Measurements from ENCODE around the gene MID1IP1.

MID1IP1 gene

GRCh38 chrX:38800981-38801845 is at the start of gene MID1IP1:
MID1IP1 (plus strand) TSS chrX:38801459; CDS start chrX:38804947, 3,488 bp downstream.
- Mint-ChIP-seq H3K4me1 (peaks cover 17% of the 10 kb centered on the region), H3K27ac (peak within 1 kb of the TSS; percentile 97), H3K4me3 (peak within 1 kb of the TSS; percentile 96), H3K36me3 (peaks cover 4% of the 10 kb centered on the region), H3K27me3 (no peaks in the 10 kb centered on the region), H3K9me3 (no peaks in the 10 kb centered on the region)

DNA sequence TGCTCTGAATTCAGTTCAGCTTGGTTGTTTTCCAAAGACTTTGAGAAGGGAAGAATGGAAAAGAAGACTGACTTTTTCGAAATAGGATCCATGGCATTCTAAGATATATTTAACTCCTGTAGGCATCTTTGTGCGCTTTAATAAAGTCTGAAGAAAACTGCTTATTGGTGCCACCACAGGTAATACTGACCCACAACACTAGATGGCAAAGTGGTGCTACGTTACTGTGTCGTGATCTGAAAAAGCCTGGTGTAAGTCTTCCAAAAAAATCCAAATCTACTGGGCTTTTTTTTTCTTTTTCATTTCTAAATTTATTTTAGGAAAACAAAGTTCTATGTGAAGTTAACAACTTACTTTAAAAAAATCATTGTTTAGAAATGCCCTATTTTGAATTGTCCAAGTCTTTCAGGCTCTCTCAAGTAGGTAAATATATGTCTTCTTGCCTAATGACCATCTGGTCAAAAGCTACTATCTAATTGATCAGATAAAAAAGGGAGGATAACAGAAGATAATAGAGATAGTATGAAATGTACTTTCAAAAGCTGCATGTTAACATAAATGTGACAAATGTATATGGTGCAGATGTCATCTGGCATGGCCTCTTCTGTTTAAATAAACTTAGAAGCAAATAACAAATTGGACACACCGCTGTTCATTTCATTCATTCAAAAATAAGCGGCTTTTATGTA is 47.0 kb upstream of the MID1IP1 start:
- no peaks in the 10 kb centered on the region for H3K4me1 Mint-ChIP-seq
- H3K36me3 Mint-ChIP-seq = no peaks in the 10 kb centered on the region
- H3K27ac Mint-ChIP-seq = no peak overlapping the region
- no peaks in the 10 kb centered on the region for H3K27me3 Mint-ChIP-seq
- H3K4me3 Mint-ChIP-seq = no peak overlapping the region
- H3K9me3 Mint-ChIP-seq = no peaks in the 10 kb centered on the region

DNA sequence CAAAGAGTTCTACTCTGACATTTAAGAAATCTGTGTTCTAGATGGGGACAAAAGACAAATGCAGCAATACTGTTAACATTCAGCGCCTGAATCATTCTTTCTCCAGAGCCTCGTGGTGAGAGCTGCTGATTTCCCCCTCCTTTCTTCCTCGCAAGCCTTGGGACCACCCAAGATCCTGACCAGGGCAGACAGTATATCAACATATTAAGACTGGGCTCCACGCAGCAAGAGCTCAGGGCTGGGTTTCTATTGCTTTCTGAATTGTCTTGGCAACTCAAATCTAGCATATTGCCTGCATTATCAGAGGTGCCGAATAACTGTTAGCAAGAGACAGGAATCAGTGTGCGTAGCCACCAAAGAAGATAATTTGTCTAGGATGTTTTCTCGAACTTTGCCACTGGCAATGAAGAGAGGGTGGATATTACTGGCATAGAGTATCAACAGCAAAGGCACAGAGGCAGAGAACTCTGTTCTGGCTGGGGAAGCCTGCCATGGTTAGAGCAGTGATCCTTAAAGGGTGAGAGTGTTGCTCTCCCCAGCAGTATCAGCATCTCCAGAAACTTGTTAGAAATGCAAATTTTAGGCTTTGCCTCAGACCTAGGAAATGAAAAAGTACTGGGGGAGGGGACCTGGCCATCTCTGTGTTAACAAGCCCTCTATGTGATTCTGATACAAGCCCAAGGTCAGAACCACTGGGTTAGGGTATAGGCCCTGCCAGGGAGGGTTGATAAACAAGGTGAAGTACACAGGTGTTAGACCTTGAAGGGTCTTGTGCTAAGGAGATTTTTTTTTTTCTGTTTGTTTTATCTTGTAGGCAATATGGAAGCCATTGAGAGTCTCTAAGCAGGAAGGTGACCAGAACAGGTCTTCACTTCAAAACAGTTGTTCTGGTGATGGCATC is 46.2 kb upstream of the MID1IP1 start:
- Mint-ChIP-seq H3K36me3 (no peaks in the 10 kb centered on the region), H3K4me1 (no peaks in the 10 kb centered on the region), H3K4me3 (no peak overlapping the region), H3K27ac (no peak overlapping the region), H3K9me3 (no peaks in the 10 kb centered on the region), H3K27me3 (no peaks in the 10 kb centered on the region)

GRCh38 chrX:38760883-38761282 is 40.4 kb upstream of the MID1IP1 start:
- H3K4me1 Mint-ChIP-seq = no peaks in the 10 kb centered on the region
- no peak overlapping the region for H3K4me3 Mint-ChIP-seq
- H3K36me3 Mint-ChIP-seq = no peaks in the 10 kb centered on the region
- H3K9me3 Mint-ChIP-seq = no peaks in the 10 kb centered on the region
- H3K27ac Mint-ChIP-seq = no peak overlapping the region
- no peaks in the 10 kb centered on the region for H3K27me3 Mint-ChIP-seq

GRCh38 chrX:38768079-38768478 is 33.2 kb upstream of the MID1IP1 start:
- Mint-ChIP-seq H3K4me1 (no peaks in the 10 kb centered on the region), H3K27ac (no peak overlapping the region), H3K4me3 (no peak overlapping the region), H3K36me3 (no peaks in the 10 kb centered on the region), H3K27me3 (no peaks in the 10 kb centered on the region), H3K9me3 (no peaks in the 10 kb centered on the region)

DNA sequence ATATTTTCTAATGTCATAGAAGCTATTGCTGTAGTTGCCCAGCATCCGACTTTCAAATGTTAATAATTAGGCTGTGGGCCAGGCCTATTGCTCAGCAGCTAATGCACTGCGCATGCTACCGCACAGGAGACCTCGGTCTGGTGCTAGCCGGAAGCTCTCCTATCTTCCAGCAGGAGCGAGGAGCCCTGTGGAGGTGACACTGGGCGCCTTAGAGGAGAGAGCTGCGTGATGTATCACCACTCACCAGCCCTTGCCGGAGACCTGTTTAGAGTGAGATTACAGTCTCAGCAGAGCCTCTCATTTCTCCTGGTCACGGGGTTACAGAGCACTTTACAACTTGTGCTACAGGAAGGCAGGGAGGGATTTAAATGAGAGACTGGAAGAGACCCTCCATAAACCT is 31.1 kb upstream of the MID1IP1 start:
- Mint-ChIP-seq H3K4me1 (no peaks in the 10 kb centered on the region), H3K9me3 (no peaks in the 10 kb centered on the region), H3K27ac (no peak overlapping the region), H3K4me3 (no peak overlapping the region), H3K36me3 (no peaks in the 10 kb centered on the region), H3K27me3 (no peaks in the 10 kb centered on the region)

GRCh38 chrX:38774249-38774648 is 27.0 kb upstream of the MID1IP1 start:
- Mint-ChIP-seq H3K4me3 (no peak overlapping the region), H3K27me3 (no peaks in the 10 kb centered on the region), H3K36me3 (no peaks in the 10 kb centered on the region), H3K27ac (no peak overlapping the region), H3K4me1 (no peaks in the 10 kb centered on the region), H3K9me3 (no peaks in the 10 kb centered on the region)

- Mint-ChIP-seq H3K36me3 (no peaks in the 10 kb centered on the region), H3K9me3 (no peaks in the 10 kb centered on the region), H3K4me3 (no peak overlapping the region), H3K4me1 (peaks cover 14% of the 10 kb centered on the region), H3K27me3 (no peaks in the 10 kb centered on the region), H3K27ac (no peak overlapping the region)
Measured at GRCh38 chrX:38796946-38797345, 4.3 kb upstream of the MID1IP1 start.

DNA sequence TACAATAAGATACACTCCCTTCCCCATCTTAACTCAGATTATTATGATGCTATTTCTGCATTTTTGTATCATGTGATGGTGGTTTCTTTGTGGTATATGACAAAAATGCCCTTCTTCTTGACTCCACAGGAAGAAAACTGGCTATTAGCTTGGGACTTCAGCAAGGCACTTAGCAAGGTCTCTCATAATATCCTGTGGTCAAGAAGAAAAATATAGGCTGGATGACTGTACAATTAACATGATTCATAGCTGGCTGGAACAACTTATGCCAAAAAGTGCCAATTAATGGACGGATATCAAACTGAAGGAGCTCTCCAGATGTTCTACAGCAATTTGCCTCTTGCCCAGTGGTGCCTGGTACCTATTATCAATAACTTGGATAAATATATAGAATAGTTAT is 2.3 kb upstream of the MID1IP1 start:
- no peaks in the 10 kb centered on the region for H3K9me3 Mint-ChIP-seq
- no peaks in the 10 kb centered on the region for H3K36me3 Mint-ChIP-seq

GRCh38 chrX:38799995-38800580 is 1.2 kb upstream of the MID1IP1 start:
- Mint-ChIP-seq H3K4me1 (peaks cover 17% of the 10 kb centered on the region), H3K4me3 (peak overlapping the region; percentile 21), H3K9me3 (no peaks in the 10 kb centered on the region), H3K36me3 (no peaks in the 10 kb centered on the region), H3K27ac (peak overlapping the region; percentile 60), H3K27me3 (no peaks in the 10 kb centered on the region)

More for the DNA sequence above, 2.3 kb upstream of the MID1IP1 start:
- H3K4me3 Mint-ChIP-seq = no peak overlapping the region
- H3K27ac Mint-ChIP-seq = no peak overlapping the region
- peaks cover 17% of the 10 kb centered on the region for H3K4me1 Mint-ChIP-seq
- H3K27me3 Mint-ChIP-seq = no peaks in the 10 kb centered on the region

GRCh38 chrX:38803243-38803587 is 2.0 kb downstream of the MID1IP1 start:
- H3K27me3 Mint-ChIP-seq = no peaks in the 10 kb centered on the region

DNA sequence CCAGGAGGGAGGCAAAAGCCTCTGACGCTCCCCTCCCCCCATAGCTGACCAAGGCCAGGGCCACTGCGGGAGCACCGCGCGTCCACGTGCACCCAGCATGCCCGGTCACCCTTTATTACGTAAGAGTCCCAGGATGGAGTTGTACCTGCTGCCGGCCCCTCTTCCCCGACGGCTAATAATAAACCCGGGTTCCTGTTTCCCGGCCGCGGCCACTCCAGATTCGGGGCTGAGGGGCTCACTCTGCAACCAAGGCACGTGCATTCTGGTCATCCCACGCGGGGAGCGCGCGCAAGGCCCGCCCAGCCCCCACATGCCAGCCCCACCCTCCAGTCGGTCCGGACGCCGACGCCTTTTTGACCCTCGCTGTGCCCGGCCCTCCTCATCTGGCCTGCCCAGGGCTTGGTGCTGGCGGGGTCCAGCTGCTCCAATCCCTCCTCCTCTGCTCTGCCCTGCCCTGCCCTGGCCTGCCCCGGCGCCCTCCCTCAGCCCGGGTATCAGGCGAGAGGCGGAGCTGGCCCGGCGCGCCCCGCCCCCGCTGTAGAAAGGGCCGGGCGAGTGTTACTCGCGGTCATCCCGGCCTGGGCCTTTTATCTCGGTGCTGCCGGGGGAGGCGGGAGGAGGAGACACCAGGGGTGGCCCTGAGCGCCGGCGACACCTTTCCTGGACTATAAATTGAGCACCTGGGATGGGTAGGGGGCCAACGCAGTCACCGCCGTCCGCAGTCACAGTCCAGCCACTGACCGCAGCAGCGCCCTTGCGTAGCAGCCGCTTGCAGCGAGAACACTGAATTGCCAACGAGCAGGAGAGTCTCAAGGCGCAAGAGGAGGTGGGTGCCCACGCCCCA is 2.6 kb downstream of the MID1IP1 start:
- Mint-ChIP-seq H3K27ac (peak overlapping the region; percentile 97), H3K36me3 (peaks cover 5% of the 10 kb centered on the region), H3K4me3 (peak overlapping the region; percentile 96), H3K27me3 (no peaks in the 10 kb centered on the region), H3K9me3 (no peaks in the 10 kb centered on the region), H3K4me1 (peaks cover 30% of the 10 kb centered on the region)

More at GRCh38 chrX:38803243-38803587, 2.0 kb downstream of the MID1IP1 start:
- no peaks in the 10 kb centered on the region for H3K9me3 Mint-ChIP-seq
- H3K4me3 Mint-ChIP-seq = peak overlapping the region; percentile 96
- peak overlapping the region; percentile 97 for H3K27ac Mint-ChIP-seq
- peaks cover 5% of the 10 kb centered on the region for H3K36me3 Mint-ChIP-seq
- H3K4me1 Mint-ChIP-seq = peaks cover 27% of the 10 kb centered on the region

DNA sequence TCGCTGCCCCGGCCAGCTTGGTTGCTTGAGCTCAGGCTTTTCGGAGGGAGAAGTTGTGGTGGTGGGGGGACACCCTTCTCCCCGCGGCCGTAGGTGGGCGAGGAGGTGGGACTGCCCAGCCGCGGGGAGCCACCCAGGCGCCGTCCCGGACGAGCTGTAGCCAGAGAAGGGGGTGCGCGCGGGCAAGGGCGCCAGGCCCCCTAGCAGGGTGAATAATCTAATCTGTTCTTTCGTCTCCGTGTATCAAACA is 3.1 kb downstream of the MID1IP1 start:
- Mint-ChIP-seq H3K36me3 (peaks cover 5% of the 10 kb centered on the region), H3K27ac (peak overlapping the region; percentile 98), H3K4me1 (peaks cover 36% of the 10 kb centered on the region)

DNA sequence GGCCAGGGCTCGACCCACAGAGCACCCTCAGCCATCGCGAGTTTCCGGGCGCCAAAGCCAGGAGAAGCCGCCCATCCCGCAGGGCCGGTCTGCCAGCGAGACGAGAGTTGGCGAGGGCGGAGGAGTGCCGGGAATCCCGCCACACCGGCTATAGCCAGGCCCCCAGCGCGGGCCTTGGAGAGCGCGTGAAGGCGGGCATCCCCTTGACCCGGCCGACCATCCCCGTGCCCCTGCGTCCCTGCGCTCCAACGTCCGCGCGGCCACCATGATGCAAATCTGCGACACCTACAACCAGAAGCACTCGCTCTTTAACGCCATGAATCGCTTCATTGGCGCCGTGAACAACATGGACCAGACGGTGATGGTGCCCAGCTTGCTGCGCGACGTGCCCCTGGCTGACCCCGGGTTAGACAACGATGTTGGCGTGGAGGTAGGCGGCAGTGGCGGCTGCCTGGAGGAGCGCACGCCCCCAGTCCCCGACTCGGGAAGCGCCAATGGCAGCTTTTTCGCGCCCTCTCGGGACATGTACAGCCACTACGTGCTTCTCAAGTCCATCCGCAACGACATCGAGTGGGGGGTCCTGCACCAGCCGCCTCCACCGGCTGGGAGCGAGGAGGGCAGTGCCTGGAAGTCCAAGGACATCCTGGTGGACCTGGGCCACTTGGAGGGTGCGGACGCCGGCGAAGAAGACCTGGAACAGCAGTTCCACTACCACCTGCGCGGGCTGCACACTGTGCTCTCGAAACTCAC is 3.6 kb downstream of the MID1IP1 start:
- Mint-ChIP-seq H3K27ac (peak overlapping the region; percentile 98), H3K9me3 (no peaks in the 10 kb centered on the region), H3K4me3 (peak overlapping the region; percentile 96), H3K4me1 (peaks cover 39% of the 10 kb centered on the region), H3K27me3 (no peaks in the 10 kb centered on the region), H3K36me3 (peaks cover 5% of the 10 kb centered on the region)

More for the DNA sequence above, 3.1 kb downstream of the MID1IP1 start:
- Mint-ChIP-seq H3K27me3 (no peaks in the 10 kb centered on the region), H3K4me3 (peak overlapping the region; percentile 96), H3K9me3 (no peaks in the 10 kb centered on the region)

Measured in activated naive CD4-positive, alpha-beta T cell treated with anti-CD3 and anti-CD28 coated beads, Interleukin-2, amount 50 U/mL, for 24 hours (primary cell).